HG03025 (cell line): ENCODE results near the gene TBPL2.
"Not testable (repeated sequence)": the region's sequence is repeated elsewhere in the genome, so short reads cannot be mapped to it uniquely, and the experiment has no call there.

Experiments
- ATAC-seq: cut with Tn5 transposase; IDR thresholded peaks from one replicate; pipeline ENCODE4 v1.9.1; 2021; ENCODE audit warnings: mild to moderate bottlenecking, moderate library complexity; ENCODE audit not compliant: unreplicated experiment, low FRiP score

Gene TBPL2

GRCh38 chr14:55440385-55440784 is at the start of gene TBPL2:
Gene TBPL2 (minus strand): TSS chr14:55440616. CDS start chr14:55440449, 167 bp downstream.
- ATAC-seq = no peak

DNA sequence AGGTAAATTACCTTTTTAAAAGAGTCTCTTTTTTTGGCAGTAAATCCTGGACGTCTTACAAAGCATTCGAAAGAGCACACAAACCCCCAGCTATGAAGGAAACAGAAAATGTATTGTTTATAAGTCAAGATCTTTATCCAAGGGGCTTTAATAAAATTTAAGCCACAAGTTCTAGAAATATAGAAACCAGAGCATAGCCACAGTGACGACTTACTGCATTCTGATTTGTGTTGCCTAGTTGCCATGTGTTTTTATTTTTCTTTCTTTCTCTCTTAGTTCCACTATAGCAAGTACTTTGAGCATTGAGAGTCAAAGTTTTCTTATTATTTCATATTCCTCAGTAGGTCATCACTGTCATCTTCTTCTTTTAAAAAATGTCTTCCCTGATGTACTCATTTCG is 47.8 kb upstream of the TBPL2 start:
- ATAC-seq = no peak

DNA sequence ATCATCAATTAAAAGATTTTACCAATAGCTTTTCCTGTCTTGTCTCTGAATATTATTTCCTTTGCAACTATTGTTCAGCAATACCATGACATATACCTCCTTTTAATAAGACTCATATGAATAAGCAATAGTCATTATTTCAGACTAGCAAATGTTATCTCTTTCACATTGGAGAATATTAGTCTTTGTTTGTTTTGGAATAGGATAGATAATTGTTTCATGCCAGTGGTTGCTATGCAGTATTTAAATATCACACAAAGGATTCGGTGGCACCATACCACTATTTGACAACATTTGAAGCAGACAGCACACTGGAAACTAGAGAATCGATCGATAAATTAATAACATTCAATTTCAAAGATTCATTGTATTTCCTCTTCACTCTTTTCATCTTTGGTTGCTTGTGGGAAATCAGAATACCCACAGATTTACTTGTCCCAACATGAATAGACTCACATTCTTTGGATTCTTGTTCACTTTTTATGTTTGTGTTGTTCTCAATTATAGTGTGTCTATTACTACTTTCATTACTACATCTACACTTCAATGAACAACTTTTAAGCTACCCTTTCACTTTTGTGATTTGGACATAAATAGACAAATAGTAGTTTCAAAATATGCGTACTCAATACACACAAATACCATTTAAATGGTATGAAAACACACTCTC is 42.7 kb upstream of the TBPL2 start:
- no peak for ATAC-seq

DNA sequence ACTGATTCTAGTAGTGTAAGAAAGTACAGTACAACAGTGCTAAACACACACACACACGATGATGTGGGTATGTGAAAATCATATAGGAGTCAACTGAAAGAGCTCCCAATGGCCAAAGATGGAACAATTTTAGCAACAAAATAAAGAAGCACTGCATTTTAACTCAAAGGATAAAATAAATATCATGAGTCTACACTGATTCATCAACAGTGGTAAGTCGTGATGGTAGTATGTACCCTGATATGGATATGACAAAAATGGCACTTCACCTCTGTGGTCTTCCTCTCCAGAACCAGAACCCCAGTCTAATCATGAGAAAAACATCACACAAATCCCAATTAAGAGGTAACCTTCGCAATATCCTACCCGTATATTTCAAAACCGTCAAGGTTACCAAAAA is 41.4 kb upstream of the TBPL2 start:
- no peak for ATAC-seq

- ATAC-seq = no peak
These were observed 37.3 kb upstream of the TBPL2 start for GRCh38 chr14:55477680-55478079.

DNA sequence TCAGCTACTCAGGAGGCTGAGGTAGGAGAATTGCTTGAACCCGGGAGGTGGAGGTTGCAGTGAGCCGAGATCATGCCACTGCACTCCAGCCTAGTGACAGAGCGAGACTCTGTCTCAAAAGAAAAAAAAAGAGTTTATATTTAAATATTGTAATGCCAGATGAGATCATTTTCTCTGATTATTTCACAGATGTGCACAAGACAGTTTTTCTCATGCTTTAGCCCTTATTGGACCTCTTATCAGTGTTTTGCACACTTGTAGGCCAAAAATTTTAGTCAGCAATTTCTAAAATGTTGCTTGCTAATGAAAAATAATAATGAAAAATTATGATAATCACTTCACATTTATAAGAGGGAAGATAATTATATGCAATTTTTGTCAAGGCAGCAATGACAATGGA is 36.0 kb upstream of the TBPL2 start:
- not testable (repeated sequence) for ATAC-seq

GRCh38 chr14:55473786-55474185 is 33.4 kb upstream of the TBPL2 start:
- ATAC-seq = no peak

DNA sequence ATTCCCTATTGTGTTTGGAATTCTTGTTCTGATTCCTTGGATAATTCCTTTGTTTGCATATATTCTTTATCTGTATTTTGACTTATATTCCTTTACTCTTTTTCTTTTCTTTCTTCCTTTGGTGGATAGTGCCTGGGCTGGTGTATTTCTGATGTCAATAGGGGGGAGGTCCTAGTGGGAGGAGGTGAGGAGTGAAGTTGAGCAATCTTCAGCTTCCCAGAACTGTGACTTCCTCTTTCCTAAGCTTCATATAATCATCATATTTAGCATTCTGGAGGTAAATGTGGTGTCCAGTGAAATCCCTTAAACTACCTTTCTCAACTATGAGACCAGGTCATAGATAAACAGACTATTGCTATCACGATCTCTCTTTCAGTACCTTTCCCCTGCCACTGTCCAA is 29.6 kb upstream of the TBPL2 start:
- ATAC-seq = no peak

GRCh38 chr14:55467307-55467706 is 26.9 kb upstream of the TBPL2 start:
- ATAC-seq = no peak

- ATAC-seq = no peak
These were observed 18.5 kb upstream of the TBPL2 start for GRCh38 chr14:55458800-55459515.

DNA sequence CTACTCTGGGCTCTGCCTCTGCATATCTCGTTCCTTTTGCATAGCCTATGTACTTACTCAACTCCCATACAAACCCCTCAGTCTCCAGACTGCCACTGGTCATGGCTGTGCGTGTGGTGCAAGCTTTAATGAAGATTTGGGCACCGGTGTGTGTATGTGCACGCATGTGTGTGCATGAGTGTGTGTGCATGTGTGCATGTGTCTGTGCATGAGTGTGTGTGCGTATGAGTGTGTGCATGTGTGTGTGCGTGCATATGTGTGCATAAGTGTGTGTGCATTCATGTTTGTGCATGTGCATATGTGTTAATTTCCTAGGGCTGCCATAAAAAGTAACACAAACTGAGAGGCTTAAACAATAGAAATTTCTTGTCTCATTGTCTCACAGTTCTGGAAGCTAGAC is 17.1 kb upstream of the TBPL2 start:
- ATAC-seq = no peak

GRCh38 chr14:55456411-55456810 is 16.0 kb upstream of the TBPL2 start:
- ATAC-seq = not testable (repeated sequence)

DNA sequence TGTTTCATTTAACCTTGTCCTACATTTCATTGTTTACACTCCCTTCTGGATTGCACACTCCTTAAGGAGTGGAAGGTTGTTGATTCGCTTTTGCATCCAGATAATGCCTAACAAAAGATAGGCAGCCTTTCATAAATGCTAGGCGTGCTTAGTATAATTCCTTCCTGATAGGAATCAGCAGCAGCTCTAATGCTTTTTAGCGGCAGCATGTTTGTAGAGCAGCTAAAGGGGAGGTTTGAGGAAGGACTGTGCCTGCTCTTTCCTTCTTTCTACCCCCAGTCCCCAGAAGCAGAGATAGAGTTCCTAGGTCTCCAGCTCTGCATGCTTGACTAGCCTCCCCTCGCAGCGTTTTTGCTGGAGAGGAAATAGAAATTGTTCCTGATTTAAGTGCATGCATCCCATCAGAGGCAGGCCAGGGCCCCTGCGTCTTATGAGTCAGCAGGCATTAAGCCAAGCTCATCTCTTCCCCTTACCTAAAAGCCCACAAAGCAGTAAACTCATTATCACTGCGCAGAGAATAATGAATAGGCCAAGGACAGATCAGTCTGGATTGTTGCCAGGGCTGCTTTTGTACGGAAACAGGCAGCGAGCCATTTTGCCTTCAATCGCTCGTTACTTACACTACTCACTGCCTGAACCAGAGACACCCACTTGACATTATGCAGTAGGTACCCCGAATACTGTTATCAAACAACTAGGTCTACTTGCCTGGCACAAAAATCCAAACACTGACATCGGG is 14.0 kb upstream of the TBPL2 start:
- ATAC-seq = no peak

DNA sequence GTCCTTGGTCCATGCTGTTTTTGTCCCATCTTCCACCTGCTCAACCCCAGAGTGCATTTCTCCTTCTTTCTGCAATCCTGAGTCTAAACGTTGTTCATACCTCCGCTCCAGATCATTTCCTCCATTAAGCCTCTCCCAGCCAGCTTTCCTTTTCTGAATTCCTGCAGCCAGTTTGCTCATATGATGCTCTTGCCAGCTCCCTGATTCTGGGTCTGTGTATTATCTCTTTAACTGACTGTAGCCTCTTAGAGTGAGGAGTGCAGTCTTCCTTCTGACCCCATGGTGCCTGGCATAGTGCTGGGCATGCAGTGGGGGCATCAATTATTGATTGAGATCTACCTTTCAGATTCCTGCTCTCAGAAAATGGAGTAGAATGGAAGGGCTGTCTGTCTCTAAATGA is 11.5 kb upstream of the TBPL2 start:
- no peak for ATAC-seq

DNA sequence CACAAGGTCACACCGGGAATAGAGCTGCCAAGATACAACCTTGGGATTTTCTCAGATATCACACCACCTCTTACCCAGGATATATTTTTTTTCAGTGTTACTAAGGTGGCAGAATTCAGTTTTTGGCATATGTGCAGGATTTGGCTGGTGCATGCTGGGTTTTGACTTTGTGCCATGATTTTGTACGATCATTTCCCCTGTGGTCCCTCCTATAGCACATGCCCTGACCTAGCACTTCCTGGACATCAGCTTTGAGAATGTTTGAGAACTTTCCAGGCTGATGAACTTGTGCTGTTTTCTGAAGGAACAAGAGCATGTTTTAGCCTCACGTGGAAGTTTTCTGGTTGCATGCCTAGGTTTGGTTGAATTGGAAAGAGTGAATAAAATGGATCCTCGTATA is 11.0 kb upstream of the TBPL2 start:
- no peak for ATAC-seq

DNA sequence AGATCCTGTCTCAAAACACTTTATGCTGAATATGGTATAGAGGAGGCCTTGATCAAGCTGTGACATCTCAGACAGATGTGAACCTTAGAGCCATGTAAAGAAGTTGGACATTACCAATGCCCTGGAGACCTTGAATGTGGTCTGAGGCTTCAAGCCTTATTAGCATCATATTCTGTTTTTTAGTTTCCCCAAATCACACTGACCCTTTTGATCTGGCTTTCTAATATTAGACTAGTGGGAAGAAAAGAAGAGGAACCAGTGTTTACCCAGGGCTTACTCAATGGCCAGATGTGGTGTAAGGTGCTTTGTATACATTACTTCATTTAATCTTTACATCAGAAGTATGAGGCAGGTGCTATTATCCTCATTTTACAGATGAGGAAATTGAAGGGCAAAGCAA is 10.6 kb upstream of the TBPL2 start:
- ATAC-seq = no peak

- ATAC-seq = no peak
These were observed 10.1 kb upstream of the TBPL2 start for GRCh38 chr14:55450539-55450938.

GRCh38 chr14:55450124-55450523 is 9.7 kb upstream of the TBPL2 start:
- no peak for ATAC-seq

GRCh38 chr14:55449116-55449515 is 8.7 kb upstream of the TBPL2 start:
- ATAC-seq = no peak

GRCh38 chr14:55448141-55448614 is 7.8 kb upstream of the TBPL2 start:
- ATAC-seq = no peak

DNA sequence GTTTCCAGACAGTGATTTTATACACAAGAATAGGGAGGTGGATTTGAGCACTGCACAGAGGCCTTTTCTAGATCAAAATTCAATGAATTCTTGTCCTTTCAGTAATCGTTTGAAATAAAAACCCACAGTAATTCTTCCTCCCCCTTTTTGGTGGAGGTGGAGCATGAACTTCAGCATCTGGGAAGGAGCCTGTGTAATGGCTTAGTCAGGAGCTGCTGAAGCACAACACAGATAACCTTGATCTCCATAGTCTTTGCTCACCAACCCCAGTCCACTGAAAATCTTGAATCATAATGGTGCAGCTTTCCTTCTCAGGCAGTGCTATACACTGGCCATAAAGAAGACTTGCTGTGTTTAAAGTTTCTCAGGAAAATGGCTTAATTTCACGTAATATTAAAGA is 6.4 kb upstream of the TBPL2 start:
- no peak for ATAC-seq
